Left lung (tissue), 10 donors: ENCODE results near the gene SLC22A23. TPM values are rescaled to one million over a fixed set of nuclear protein-coding genes. Genes with fewer than 3 reads are reported as not detected.

Experiments
- ATAC-seq: fragments of 200-7000 bp; cut with Tn5 transposase; one replicate; pipeline ENCODE4 v1.9.1; 2020; ENCODE audit warnings: moderate library complexity
- DNase-seq, 4 donors: peaks; one replicate each; pipeline ENCODE4 v3.0.0-alpha.2; 2013 to 2020
- H3K27ac ChIP-seq, 2 donors: fragments of 200-600 bp; sonication (generic) in 1 of 2; one replicate each; pipeline versions ENCODE4 v1.5.0 to v1.8.0; 2020 to 2021
- H3K27me3 ChIP-seq, 2 donors: fragments of 200-600 bp; sonication (generic) in 1 of 2; one replicate each; pipeline versions ENCODE4 v1.5.0 to v1.8.0; 2020 to 2021
- H3K36me3 ChIP-seq, 2 donors: fragments of 200-600 bp; sonication (generic) in 1 of 2; one replicate each; pipeline versions ENCODE4 v1.5.0 to v1.8.0; 2020 to 2021
- H3K4me1 ChIP-seq, 2 donors: fragments of 200-600 bp; one replicate each; pipeline ENCODE4 v1.8.0; 2021
- H3K4me3 ChIP-seq, 2 donors: fragments of 200-600 bp; sonication (generic) in 1 of 2; one replicate each; pipeline versions ENCODE4 v1.5.0 to v1.8.0; 2020 to 2021; ENCODE audit warnings: mild to moderate bottlenecking in 1 of 2
- H3K9me3 ChIP-seq, 2 donors: fragments of 200-600 bp; sonication (generic) in 1 of 2; one replicate each; pipeline versions ENCODE4 v1.5.0 to v1.8.0; 2020 to 2021
- intact Hi-C, 2 donors: fragments of 100-400 bp; cut with DNase I; formaldehyde crosslinking; loops; one replicate each; pipeline versions ENCODE4 v1.11.2 to v1.14.2; 2022
- polyA plus RNA-seq, 6 donors: library from polyadenylated mRNA; unstranded; fragments of 120-200 nt; gene quantifications; one replicate each; pipeline ENCODE4 v1.2.1, GENCODE V29; 2013; ENCODE audit not compliant: insufficient read length in 6 of 6
- total RNA-seq, 2 donors: library from RNA; stranded (reverse); fragmentation: NEBNext Ultra II Directional; extraction: Animal tissue kit (Norgen Biotek cat#: 25700); gene quantifications; one replicate each; pipeline ENCODE4 v1.2.1, GENCODE V29; 2021
- TF ChIP-seq, protein P1 (sequence below), 2 donors: fragments of 200-600 bp; sonication (generic) in 1 of 2; IDR thresholded peaks; one replicate each; pipeline versions ENCODE4 v1.5.0 to v1.8.0; 2021; ENCODE audit warnings: antibody characterized with exemption in 2 of 2
- donor health status: DM: no; HTN: yes; CAD: no.
- donor health status: DM: no; HTN: no; CAD: no.

SLC22A23 gene
- total and polyA plus RNA-seq, 8 donors: 19.7 to 31.2 (median 23.9) TPM

DNA sequence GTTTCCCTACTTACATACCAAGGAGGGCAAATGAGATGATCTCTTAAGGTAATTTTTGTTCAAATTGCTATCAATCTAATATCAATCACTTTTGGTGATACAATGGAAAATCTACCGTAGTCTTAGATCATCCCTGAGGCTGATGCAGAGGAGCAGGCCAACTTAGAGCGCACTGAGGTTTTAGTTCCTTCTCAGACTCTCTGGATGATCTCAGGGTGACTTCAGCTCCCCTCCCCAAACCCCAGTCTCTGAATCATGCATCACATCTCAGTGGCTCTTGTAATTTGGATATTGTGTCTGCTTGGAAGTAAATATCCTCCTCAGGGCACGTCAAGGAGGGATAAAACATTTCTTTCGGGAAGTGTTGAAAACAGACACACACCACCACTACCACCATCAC, 235.3 kb downstream of the SLC22A23 start:
- no peak overlapping the region for H3K27ac ChIP-seq
- H3K27me3 ChIP-seq: peaks cover 7 to 44% of the 10 kb centered on the region in 2 donors
- intact Hi-C loops: no loop called here
- TF ChIP-seq, protein P1, sequence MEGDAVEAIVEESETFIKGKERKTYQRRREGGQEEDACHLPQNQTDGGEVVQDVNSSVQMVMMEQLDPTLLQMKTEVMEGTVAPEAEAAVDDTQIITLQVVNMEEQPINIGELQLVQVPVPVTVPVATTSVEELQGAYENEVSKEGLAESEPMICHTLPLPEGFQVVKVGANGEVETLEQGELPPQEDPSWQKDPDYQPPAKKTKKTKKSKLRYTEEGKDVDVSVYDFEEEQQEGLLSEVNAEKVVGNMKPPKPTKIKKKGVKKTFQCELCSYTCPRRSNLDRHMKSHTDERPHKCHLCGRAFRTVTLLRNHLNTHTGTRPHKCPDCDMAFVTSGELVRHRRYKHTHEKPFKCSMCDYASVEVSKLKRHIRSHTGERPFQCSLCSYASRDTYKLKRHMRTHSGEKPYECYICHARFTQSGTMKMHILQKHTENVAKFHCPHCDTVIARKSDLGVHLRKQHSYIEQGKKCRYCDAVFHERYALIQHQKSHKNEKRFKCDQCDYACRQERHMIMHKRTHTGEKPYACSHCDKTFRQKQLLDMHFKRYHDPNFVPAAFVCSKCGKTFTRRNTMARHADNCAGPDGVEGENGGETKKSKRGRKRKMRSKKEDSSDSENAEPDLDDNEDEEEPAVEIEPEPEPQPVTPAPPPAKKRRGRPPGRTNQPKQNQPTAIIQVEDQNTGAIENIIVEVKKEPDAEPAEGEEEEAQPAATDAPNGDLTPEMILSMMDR (IDR thresholded peaks at IDR 0.05): no peak
- H3K4me3 ChIP-seq: no peak overlapping the region
- ATAC-seq (no peak), DNase-seq (no peak)
- H3K9me3 ChIP-seq: no peaks in the 10 kb centered on the region
- H3K36me3 ChIP-seq: no peaks in the 10 kb centered on the region
- peaks cover 0 to 2% of the 10 kb centered on the region in 2 donors for H3K4me1 ChIP-seq

- DNase-seq (no peak), ATAC-seq (no peak)
- Histone ChIP-seq H3K36me3 (no peaks in the 10 kb centered on the region), H3K27ac (no peak overlapping the region), H3K4me3 (no peak overlapping the region), H3K27me3 (peaks cover 0 to 41% of the 10 kb centered on the region in 2 donors), H3K4me1 (no peaks in the 10 kb centered on the region), H3K9me3 (no peaks in the 10 kb centered on the region)
- TF ChIP-seq, protein P1 (IDR thresholded peaks at IDR 0.05): no peak
- intact Hi-C loops: no loop called here
These were observed 236.5 kb downstream of the SLC22A23 start for GRCh38 chr6:3220366-3220765.

Other genes with a start within 250 kb of the SLC22A23 start
- 1 to 10 TPM; 2.2 to 4.1 TPM for gene TUBB2B, start 229.4 kb downstream of the SLC22A23 start, total RNA-seq
- gene TUBB2B, start 229.4 kb downstream of the SLC22A23 start, polyA plus RNA-seq: 10 to 100 TPM in 2 of 6 donors, 1 to 10 TPM in 4; 6.0 to 16.5 (median 9.3) TPM
- gene PSMG4, start 198.1 kb downstream of the SLC22A23 start, total RNA-seq: 10 to 100 TPM; 16.9 to 22.3 TPM
- 10 to 100 TPM; 18.6 to 27.5 (median 23.0) TPM for gene PSMG4, start 198.1 kb downstream of the SLC22A23 start, polyA plus RNA-seq